Dedifferentiated amniotic fluid mesenchymal stem cell (primary cell): ENCODE measurements around the gene TLL2.

ENCODE experiments used
- DNase-seq: peaks from one replicate; pipeline ENCODE4 v3.0.0-alpha.2; 2016; ENCODE audit errors: extremely low spot score

The TLL2 gene

GRCh38 chr10:96463562-96463961 lies 50.2 kb downstream of the TLL2 start:
- no peak for DNase-seq

- DNase-seq: no peak
Measured at GRCh38 chr10:96462606-96463151, 51.0 kb downstream of the TLL2 start.

GRCh38 chr10:96460316-96460715 lies 53.4 kb downstream of the TLL2 start:
- DNase-seq: no peak

- no peak for DNase-seq
Measured at GRCh38 chr10:96457341-96457740, 56.4 kb downstream of the TLL2 start.

- DNase-seq: no peak
Measured at GRCh38 chr10:96456296-96456840, 57.4 kb downstream of the TLL2 start.

- no peak for DNase-seq
Measured at GRCh38 chr10:96453856-96454583, 59.7 kb downstream of the TLL2 start.

- no peak for DNase-seq
Measured at GRCh38 chr10:96452494-96453153, 61.1 kb downstream of the TLL2 start.

GRCh38 chr10:96450529-96451207 lies 63.1 kb downstream of the TLL2 start:
- no peak for DNase-seq

- no peak for DNase-seq
Measured at GRCh38 chr10:96448558-96448957, 65.2 kb downstream of the TLL2 start.

GRCh38 chr10:96448021-96448457 lies 65.7 kb downstream of the TLL2 start:
- DNase-seq: no peak

- no peak for DNase-seq
Measured at GRCh38 chr10:96446966-96447596, 66.6 kb downstream of the TLL2 start.

- no peak for DNase-seq
Measured at GRCh38 chr10:96441987-96442643, 71.6 kb downstream of the TLL2 start.

GRCh38 chr10:96441322-96441885 lies 72.3 kb downstream of the TLL2 start:
- DNase-seq: no peak

GRCh38 chr10:96440361-96441292 lies 73.1 kb downstream of the TLL2 start:
- DNase-seq: no peak

GRCh38 chr10:96439725-96440124 lies 74.0 kb downstream of the TLL2 start:
- no peak for DNase-seq

- DNase-seq: no peak
Measured at GRCh38 chr10:96436035-96436434, 77.7 kb downstream of the TLL2 start.

- DNase-seq: no peak
Measured at GRCh38 chr10:96431211-96431970, 82.3 kb downstream of the TLL2 start.

GRCh38 chr10:96427291-96427690 lies 86.4 kb downstream of the TLL2 start:
- no peak for DNase-seq

GRCh38 chr10:96422525-96422924 lies 91.2 kb downstream of the TLL2 start:
- DNase-seq: no peak
